TTC549 (cell line): ENCODE measurements around the gene CPED1.
"Not testable (repeated sequence)": the region's sequence is repeated elsewhere in the genome, so short reads cannot be mapped to it uniquely, and the experiment has no call there.

Experiments used
- FAIRE-seq: peaks from 2 replicates; lab custom pipeline; 2012; peaks lifted over from hg19 to GRCh38; lab: Jason Lieb, UNC

The CPED1 gene

GRCh38 chr7:121187676-121188075 is 199.2 kb downstream of the CPED1 start:
- no peak for FAIRE-seq

GRCh38 chr7:121192834-121193233 is 204.3 kb downstream of the CPED1 start:
- FAIRE-seq: no peak

DNA sequence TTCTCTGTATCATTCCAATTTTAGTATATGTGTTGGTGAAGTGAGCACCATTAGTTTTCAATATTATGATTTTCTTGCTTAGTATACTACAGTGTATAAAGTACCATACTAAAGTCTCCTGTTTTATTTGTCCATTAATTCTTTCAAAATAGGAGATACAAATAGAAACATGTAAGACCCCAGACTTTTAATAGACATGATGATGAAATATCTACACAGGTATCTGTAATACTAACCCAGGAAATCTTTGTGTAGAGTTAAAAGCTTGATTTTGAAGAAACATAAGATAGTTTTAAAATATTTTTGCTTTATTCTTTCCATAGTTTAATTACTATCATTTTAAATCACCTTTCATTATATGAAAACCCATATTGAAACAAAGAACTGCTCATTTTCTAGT is 206.5 kb downstream of the CPED1 start:
- no peak for FAIRE-seq

DNA sequence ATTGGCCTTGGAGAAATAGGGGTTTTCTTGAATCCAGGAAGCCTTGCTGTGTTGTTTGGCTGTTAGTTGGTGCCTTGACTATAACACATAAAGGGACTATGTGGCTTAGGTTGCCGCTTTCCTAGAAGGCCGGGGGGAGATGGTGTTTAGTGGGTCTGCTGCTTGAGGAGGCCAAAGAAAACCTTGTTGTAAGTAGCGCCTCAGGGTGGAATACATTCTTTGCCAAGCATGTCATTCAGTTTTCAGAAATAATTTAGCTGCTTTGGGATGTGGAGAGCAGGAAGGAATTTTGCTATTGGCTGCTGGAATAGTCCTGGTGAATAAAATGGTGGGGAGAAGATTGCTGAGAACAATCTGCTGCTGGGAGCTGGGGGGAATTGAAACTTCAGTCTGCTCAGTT is 207.4 kb downstream of the CPED1 start:
- no peak for FAIRE-seq

- no peak for FAIRE-seq
Measured at GRCh38 chr7:121196286-121196685, 207.8 kb downstream of the CPED1 start.

DNA sequence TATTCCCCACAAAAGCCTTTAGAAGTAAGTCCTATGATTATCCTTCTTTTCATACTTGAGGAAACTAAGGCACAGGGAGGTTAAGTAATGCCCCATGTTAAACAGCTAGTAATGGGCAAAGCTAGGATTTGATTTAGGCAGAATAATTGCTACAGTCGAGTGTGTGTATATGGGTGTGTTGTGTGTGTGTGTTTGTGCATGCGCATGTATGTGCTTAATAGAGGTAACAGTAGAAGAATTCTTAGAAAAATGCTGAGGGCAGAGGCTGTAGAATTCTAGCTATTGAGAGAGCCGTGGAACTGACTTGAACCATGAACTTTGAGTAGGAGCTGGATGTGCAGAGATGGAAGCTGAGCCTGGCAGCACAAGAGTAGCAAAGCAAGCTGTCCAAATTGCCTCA is 208.9 kb downstream of the CPED1 start:
- FAIRE-seq: no peak

GRCh38 chr7:121198502-121198901 is 210.0 kb downstream of the CPED1 start:
- FAIRE-seq: no peak

GRCh38 chr7:121202125-121202524 is 213.6 kb downstream of the CPED1 start:
- no peak for FAIRE-seq

- FAIRE-seq: no peak
Measured at GRCh38 chr7:121202834-121203233, 214.3 kb downstream of the CPED1 start.

- no peak for FAIRE-seq
Measured at GRCh38 chr7:121204537-121204936, 216.0 kb downstream of the CPED1 start.

DNA sequence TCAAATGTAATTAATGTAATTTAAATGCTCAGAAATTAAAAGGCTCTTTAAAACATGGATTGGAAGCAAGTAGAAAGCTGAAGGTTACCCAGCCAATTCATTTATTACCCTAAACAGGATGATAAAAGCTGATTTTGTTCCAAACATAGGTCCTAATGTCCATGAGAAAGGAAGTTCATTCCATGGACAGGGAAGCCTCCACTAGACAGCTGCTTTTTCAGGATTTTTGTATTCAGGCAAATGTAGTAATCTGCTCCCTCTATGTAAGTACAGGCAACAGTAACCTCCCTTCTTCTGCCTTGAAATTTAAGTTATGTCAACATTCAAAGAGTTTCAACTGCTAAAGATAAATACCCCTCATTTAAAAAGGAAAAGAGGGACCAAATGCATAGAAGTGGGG is 217.3 kb downstream of the CPED1 start:
- FAIRE-seq: no peak

- no peak for FAIRE-seq
Measured at GRCh38 chr7:121211253-121211652, 222.7 kb downstream of the CPED1 start.

DNA sequence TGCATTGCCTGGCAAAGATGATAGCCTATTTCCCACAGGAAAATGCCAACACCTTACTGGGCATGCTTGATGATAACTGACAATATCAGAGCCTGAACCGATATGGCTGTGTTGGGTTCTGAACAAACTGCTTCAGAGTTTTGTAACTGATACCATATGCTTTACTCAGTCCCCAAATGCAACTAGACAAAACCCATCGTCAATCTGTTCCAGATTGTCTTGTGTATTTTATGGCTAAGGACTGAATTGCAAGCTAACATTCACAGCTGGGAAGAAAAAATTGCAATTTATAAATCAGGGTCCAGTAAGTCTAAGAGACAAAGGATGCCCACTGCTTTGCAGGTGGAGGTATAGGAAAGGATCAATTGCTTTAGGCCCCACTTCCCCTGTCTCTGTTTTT is 223.5 kb downstream of the CPED1 start:
- no peak for FAIRE-seq

DNA sequence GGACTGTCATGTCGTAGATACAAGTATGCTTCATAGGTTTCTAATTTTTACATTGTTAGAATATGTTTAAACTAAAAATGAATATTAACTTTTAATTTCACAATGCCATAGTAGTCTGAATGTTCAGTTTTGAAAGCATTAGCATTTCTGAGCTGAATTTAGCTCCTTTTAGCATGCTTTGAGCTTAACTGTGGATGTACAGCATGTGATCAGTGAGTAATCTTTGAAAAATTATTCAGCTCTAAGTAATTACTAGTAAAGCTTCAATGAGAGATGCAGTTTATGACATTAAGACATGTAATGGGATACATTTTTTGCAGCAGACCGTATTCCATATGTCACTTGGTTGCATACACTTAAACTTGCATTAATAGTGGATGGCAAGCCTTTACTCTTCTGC is 226.1 kb downstream of the CPED1 start:
- FAIRE-seq: no peak

DNA sequence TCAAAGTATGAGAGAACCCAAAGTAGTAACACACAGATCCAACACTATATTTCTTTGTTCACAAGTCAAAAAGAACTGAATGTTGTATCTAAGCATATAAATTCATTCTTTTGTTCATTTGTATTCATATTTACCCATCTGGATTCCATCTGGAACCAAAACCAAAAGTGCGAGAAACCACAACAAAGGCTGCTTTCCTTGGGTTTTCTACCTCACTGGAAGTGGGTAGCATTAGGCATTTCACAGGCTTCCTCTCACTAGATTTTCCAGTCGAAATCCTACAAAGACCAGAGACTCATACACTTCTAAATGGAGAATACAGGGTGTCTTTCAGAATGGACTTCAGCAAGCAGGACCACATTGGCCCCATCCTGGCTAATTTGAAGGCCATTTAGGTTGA is 230.5 kb downstream of the CPED1 start:
- no peak for FAIRE-seq

- not testable (repeated sequence) for FAIRE-seq
Measured at GRCh38 chr7:121221108-121221507, 232.6 kb downstream of the CPED1 start.

GRCh38 chr7:121228779-121229178 is 240.3 kb downstream of the CPED1 start:
- FAIRE-seq: no peak

DNA sequence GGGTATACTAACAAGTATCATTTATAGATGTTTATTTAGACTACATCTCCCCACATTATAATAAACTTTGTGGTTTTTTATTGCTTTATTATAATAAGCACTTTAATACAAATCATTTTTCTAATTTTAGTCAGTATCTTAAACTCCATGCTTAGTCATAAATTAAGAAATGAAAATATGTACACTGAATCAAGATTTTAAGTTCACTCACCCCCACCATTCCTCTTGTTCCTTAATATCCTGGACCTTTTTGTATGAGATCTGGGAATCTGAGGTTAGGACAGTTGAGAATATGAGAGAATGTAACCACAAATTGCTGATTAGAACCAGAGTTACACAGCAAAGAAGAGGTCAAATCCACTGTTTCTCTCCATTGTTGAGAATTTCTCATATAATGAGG is 246.7 kb downstream of the CPED1 start:
- FAIRE-seq: no peak

DNA sequence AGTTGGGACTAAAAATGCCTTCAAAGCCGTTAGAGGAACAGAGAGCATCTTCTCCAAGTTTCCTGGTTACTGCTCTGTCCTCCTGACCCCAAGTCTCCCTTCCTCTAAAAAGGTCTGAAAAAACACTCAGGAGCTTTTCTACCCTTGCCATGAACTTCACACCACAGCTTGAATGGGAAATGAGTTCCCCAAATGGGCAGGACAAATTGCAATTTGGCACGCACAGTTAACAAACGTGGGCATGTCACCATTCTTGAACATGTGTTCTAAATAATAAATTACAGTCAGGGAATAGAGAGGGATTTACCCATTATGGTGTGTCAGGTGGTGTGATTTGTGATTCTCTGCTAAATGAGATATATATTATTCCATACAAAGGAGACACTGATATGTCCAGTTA is 249.1 kb downstream of the CPED1 start:
- no peak for FAIRE-seq

- no peak for FAIRE-seq
Measured at GRCh38 chr7:121244120-121244870, 255.8 kb downstream of the CPED1 start.

DNA sequence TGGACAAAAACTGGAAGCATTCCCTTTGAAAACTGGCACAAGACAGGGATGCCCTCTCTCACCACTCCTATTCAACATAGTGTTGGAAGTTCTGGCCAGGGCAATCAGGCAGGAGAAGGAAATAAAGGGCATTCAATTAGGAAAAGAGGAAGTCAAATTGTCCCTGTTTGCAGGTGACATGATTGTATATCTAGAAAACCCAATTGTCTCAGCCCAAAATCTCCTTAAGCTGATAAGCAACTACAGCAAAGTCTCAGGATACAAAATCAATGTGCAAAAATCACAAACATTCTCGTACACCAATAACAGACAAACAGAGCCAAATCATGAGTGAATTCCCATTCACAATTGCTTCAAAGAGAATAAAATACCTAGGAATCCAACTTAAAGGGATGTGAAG is 262.9 kb downstream of the CPED1 start:
- FAIRE-seq: not testable (repeated sequence)

DNA sequence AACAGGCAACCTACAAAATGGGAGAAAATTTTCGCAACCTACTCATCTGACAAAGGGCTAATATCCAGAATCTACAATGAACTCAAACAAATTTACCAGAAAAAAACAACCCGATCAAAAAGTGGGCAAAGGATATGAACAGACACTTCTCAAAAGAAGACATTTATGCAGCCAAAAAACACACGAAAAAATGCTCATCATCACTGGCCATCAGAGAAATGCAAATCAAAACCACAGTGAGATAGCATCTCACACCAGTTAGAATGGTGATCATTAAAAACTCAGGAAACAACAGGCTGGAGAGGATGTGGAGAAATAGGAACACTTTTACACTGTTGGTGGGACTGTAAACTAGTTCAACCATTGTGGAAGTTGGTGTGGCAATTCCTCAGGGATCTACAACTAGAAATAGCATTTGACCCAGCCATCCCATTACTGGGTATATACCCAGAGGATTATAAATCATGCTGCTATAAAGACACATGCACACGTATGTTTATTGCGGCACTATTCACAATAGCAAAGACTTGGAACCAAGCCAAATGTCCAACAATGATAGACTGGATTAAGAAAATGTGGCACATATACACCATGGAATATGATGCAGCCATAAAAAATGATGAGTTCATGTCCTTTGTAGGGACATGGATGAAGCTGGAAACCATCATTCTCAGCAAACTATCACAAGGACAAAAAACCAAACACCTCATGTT is 264.2 kb downstream of the CPED1 start:
- FAIRE-seq: not testable (repeated sequence)

- no peak for FAIRE-seq
Measured at GRCh38 chr7:121259826-121260225, 271.3 kb downstream of the CPED1 start.
